ENCODE measurements around the gene GPR15LG.

GPR15LG gene

GRCh38 chr10:84193846-84194423 lies 20.3 kb downstream of the GPR15LG start:
- no peak for DNase-seq (ENCODE audit: low read depth)

DNA sequence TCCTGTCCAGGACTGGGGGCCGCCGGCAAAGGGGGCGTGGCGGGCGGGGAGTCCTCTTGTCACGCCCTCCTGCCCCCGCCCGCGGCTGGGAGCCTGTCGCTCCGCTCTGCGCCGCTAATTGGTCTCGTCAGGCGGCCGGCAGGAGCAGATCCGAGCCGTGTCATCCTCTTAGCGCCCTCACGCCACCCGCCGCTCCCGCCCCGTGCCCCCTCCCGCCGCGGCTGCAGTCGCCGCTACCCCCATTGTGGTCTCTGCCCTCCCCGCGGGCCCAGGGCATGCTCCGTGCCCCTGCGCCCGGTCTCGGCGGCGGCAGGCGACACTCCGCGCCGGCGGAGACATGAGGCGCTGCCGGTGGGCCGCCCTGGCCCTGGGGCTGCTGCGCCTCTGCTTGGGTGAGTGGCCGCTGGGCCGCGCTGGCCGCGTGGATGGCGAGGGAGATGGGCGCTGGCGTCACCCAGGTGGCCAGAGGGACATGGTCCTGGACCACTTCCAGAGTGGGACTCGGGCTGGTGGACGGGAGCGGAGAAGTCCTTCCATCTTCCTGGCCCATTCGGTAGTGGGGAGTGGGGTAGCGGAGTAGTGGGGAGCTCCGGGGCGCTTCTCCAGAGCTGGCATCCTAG lies 20.9 kb downstream of the GPR15LG start, which contains the start of gene CDHR1:
Gene CDHR1 (plus strand): TSS at position 114 of the 620 bp plus-strand sequence. CDS start 224 bp downstream, at position 338.
- DNase-seq (ENCODE audit: low read depth): no peak

GRCh38 chr10:84195044-84195830 lies 21.6 kb downstream of the GPR15LG start:
- no peak for DNase-seq (ENCODE audit: low read depth)

DNA sequence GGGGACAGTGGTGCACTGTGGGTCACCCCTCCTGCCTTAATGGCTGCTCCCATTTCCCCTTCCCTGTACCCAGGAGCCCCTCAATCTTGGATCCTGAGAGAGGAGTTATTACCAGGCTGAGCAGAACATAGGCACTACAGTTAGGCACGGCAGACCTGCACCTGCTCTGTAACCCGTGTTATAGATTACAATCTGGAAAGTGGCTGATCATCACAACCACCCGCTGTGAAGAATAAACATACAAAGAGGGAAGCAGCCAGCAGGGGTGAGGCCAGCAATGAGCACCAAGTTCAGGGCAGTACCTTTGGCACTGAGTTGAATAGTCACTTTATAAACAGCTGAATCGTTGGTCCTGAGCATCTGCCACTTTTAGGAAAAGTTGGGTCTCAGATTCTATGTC lies 22.5 kb downstream of the GPR15LG start:
- no peak for DNase-seq (ENCODE audit: low read depth)

DNA sequence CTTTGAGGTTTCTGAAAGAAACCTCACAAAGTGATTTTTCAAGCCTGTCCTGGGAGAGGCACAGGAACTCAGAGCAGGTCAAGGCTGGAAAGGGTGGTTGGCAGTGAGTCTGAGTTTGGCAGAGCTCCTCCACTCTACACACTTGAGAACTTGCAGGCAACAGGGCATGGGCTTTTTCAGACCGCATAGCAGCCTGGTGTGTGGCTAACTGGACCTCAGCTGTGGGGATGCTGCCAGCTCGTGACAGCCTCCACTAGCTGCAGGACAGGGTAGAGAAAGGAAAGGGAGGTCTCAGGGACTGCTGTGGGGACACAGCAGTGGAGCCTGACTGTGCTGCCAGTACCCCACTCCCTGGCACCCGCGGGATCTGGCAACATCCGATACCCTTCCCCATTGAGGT lies 23.3 kb downstream of the GPR15LG start:
- DNase-seq (ENCODE audit: low read depth): no peak

- DNase-seq (ENCODE audit: low read depth): no peak
Measured at GRCh38 chr10:84197643-84198042, 24.0 kb downstream of the GPR15LG start.

- DNase-seq (ENCODE audit: low read depth): no peak
Measured at GRCh38 chr10:84198206-84198915, 24.8 kb downstream of the GPR15LG start.

DNA sequence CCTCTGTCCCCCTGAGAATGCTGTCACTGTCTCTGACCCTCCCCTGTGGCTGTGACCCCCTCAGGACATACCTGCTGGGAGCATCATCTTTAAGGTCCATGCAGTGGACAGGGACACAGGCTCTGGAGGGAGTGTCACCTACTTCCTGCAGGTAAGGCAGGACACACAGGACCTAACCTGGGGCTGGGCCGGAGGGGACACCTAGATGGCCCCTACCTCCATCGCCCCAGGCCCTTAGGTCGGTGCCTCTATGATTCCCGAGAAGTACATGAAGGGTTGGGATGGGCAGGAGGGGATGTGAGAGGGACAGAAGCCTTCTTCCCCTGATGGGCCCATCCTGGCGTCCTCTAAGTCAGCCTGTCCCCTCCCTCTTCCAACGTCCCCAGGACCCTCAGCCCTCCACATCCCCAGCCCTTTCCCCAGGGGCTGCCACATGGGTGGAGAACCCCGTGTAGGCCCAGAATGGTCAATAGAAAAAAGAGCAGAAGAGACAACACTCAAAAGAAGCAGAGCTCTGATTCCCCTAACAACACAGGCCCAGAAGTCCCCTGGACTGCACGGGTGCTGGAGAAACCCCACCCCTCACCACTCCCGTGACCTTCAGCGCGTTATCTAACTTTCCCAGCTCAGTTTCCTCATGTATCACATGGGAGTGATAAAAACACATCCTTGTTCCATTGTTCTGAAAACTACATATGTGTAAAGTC lies 27.1 kb downstream of the GPR15LG start:
- DNase-seq (ENCODE audit: low read depth): no peak

DNA sequence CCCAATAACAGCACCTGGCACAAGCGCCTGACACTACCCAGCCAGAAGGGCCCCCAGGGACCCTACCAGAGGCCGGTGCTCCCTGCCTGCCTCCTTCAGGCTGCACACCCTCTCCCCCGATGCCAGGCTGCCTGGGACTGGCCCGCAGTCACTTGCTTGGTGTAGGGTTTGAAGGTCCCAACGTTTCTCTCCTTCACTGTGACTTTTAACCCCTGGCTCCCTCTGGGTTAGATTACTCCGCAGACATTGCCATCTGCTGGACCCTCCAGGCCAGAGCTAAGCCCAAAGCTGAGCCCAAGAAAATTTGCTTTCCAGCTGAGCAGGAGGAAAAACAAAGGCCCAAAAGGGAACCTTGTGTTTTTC lies 27.6 kb downstream of the GPR15LG start:
- no peak for DNase-seq (ENCODE audit: low read depth)

GRCh38 chr10:84201682-84202081 lies 28.1 kb downstream of the GPR15LG start:
- DNase-seq (ENCODE audit: low read depth): no peak

DNA sequence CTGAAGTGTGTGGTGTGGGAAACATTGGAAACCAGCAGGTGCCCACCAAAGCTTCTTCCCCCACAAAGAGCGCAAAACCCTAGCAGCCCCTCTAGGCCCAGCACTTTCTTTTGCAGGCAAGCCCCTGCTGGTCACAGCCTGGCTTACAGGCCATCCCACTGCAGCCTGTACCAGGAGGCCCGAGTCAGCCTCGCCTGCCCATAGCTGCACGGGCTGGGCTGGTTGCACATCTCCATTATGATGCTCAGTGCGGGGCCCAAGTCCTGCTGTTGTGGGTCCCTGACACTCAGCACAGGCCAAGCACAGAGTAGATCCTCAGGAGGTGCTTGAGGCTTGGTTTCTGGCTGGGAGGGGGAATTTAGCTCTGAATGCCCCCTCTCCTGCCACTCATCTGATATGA lies 28.7 kb downstream of the GPR15LG start:
- DNase-seq (ENCODE audit: low read depth): no peak

DNA sequence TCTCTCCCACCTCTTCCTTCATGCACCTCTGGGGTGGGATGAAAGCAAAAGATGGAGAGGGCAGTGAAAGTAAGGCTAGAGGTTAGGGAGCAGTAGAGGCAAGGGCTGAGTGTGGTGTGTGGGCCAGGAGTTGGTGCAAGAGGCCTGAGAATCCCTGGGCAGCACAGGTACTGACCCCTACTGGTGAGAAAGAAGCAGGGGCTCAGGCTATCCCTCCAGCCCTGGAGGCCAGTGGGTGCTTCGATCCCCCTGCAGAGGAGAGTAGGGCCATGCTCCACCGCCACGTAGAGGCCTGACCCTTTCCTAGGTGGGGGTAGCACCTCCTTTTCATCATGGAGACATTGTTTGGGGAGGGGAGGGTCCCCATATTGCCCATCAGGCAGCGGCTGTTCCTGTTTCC lies 30.5 kb downstream of the GPR15LG start:
- no peak for DNase-seq (ENCODE audit: low read depth)

DNA sequence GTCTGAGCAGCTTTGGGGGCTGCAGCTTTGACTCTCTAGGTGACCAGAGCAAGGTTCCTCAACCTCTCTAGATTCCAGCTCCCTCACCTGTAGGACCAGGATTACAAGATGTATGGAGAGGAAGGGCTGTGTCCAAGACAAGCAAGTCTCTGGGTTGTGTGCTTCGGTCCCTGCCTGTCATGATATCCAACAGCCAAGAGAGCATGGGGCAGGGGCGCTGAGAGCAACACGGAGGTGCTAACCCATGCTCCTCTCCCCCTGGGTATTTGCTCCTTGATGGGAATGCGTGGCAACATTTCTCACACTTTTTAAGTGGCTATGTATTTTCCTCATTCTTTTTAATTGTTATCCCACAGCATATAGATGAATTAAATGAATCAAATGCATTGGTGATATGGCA lies 31.0 kb downstream of the GPR15LG start:
- no peak for DNase-seq (ENCODE audit: low read depth)

DNA sequence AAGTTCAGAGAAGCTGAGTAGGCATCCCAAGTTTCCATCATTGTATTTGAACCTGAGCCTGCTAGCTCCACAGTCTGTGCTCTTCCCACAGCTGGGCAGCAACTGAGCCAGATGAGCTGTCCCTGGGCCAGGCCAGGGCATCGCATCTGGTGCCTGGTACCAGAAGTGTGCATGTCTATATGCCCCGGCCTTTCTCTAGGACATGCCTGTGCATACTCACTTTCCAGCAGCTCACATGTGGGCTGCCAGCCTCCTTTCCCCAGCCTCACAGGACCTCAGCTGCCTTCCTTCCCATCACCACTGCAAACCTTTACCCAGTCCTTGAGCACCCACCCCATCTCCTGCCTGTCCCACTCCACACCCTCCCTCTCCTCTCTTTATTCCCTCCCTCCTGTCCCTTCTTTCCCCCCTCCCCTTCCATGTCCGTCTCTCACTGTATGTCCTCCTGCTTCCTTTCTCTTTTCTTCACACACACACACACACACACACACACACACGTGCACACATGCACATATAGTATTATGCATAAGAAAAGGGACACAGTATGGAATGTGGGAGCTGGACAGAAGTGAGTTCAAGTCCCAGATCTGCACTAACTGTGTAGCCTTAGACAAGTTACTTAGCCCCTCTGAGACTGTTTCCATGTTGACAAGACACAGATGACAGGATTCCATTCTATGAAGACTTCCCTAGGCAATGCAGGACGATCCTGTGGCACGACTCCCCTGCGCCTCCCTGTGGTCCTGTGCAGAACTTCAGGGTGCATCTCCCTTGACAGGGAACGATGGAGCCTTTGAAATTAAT lies 31.6 kb downstream of the GPR15LG start:
- peak; percentile 8 for DNase-seq (ENCODE audit: low read depth)

DNA sequence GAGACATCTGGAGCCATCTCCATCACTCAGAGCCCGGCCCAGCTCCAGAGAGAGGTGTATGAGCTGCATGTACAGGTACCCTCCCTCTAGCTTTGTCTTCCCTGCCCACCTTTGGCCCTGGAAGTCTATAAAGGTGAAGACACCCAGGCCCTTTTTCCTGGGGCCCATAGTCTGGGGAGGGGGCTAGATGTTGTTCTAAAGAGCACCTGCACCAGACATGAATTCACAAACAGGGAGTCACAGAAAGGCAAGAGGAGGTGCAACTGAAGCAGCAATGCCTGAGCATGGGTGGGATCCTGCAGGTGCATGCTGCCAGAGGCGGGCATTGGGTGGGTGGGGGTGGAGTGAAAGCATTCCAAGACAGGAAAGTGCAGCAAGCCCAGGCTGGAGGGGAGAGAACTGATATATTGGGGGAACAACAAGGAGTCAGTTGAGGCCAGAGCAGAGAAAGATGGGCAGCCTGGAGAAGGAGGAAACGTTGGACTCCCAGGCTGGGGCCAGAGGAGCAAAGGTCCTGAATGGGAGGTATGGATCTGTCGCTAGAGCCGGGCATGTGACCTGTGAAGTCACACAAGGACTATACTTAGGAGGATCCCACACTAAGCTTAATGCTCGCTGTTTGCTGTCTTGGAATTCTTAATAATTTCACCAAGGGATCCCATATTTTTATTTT lies 32.4 kb downstream of the GPR15LG start:
- DNase-seq (ENCODE audit: low read depth): no peak

- DNase-seq (ENCODE audit: low read depth): no peak
Measured at GRCh38 chr10:84208023-84208422, 34.4 kb downstream of the GPR15LG start.

DNA sequence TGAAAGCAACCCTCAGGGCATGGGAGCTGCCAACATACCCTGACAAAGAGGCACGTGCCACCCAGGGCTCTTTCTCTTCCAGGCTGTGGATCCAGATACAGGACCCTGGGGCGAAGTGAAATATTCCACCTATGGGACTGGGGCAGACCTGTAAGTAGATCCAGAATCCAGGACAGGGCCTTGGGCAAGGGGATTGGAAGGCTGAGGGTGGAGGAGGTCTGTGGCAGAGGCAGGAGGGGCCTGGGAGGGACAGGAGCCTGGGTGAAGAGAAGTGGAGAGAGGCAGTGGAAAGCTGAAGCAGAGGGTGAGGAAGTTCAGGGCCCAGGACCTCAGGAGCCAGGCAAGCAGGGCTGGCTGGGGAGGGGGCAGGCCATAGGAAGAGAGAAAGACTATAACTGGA lies 38.0 kb downstream of the GPR15LG start:
- no peak for DNase-seq (ENCODE audit: low read depth)

DNA sequence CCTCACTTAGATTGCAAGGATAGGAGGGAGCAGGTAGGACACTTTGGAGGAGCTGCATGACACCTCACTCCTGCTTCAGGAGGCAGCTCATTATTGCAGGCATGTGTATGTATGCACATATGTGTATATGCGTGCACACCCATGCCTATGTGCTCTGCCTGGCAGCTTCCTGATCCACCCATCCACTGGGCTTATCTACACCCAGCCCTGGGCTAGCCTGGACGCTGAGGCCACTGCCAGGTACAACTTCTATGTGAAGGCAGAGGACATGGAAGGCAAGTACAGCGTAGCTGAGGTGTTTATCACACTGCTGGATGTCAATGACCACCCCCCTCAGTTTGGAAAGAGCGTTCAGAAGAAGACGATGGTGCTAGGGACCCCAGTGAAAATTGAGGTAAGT lies 38.4 kb downstream of the GPR15LG start:
- no peak for DNase-seq (ENCODE audit: low read depth)

- DNase-seq (ENCODE audit: low read depth): no peak
Measured at GRCh38 chr10:84213076-84213475, 39.5 kb downstream of the GPR15LG start.

DNA sequence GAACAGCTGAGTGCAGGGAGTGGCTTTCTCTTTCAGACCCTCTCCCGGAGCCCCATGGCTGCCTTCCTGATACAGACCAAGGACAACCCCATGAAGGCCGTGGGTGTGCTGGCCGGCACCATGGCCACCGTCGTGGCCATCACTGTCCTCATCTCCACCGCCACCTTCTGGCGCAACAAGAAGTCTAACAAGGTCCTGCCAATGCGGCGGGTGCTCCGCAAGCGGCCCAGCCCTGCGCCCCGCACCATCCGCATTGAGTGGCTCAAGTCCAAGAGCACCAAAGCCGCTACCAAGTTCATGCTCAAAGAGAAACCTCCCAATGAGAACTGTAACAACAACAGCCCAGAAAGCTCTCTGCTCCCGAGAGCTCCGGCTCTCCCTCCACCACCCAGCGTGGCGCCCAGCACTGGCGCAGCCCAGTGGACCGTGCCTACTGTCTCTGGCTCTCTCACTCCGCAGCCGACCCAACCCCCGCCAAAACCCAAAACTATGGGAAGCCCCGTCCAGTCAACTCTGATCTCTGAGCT lies 40.5 kb downstream of the GPR15LG start:
- DNase-seq (ENCODE audit: low read depth): no peak

All from CMK (cell line).